ENCODE results near the gene LCE3C.
"Not testable (repeated sequence)": the region's sequence is repeated elsewhere in the genome, so short reads cannot be mapped to it uniquely, and the experiment has no call there.

Gene LCE3C

GRCh38 chr1:152599934-152600333, at the start of gene LCE3C:
TSS of gene LCE3C (plus strand) at chr1:152600234. CDS start at chr1:152600732, 498 bp downstream.
- DNase-seq, result no peak

- no peak for DNase-seq
Observed at GRCh38 chr1:152565115-152565514, 34.9 kb upstream of the LCE3C start.

GRCh38 chr1:152565535-152566215, 34.4 kb upstream of the LCE3C start:
- DNase-seq, result no peak

- DNase-seq, result no peak
Observed at GRCh38 chr1:152566681-152567080, 33.4 kb upstream of the LCE3C start, which contains the start of gene LCE3E. TSS of gene LCE3E (minus strand) at chr1:152566780. CDS start at chr1:152566208, 572 bp downstream.

GRCh38 chr1:152577168-152577567, 22.9 kb upstream of the LCE3C start:
- no peak for DNase-seq

GRCh38 chr1:152579526-152579925, 20.5 kb upstream of the LCE3C start:
- not testable (repeated sequence) for DNase-seq

- no peak for DNase-seq
Observed at GRCh38 chr1:152580433-152580832, 19.6 kb upstream of the LCE3C start, which contains the start of gene LCE3D. TSS of gene LCE3D (minus strand) at chr1:152580516. CDS start at chr1:152579936, 580 bp downstream.

GRCh38 chr1:152582647-152583046, 17.4 kb upstream of the LCE3C start:
- DNase-seq, result no peak

- DNase-seq, result no peak
Observed at GRCh38 chr1:152585586-152585985, 14.4 kb upstream of the LCE3C start.

- DNase-seq, result no peak
Observed at GRCh38 chr1:152596986-152597385, 3.0 kb upstream of the LCE3C start.

- DNase-seq, result no peak
Observed at GRCh38 chr1:152613511-152613910, 13.5 kb downstream of the LCE3C start, which contains the start of gene LCE3B. TSS of gene LCE3B (plus strand) at chr1:152613811. CDS start at chr1:152613811, 0 bp downstream.

GRCh38 chr1:152621993-152622392, 22.0 kb downstream of the LCE3C start:
- no peak for DNase-seq

- DNase-seq, result no peak
Observed at GRCh38 chr1:152622803-152623202, 22.8 kb downstream of the LCE3C start, which contains the start of gene LCE3A. TSS of gene LCE3A (minus strand) at chr1:152623103. CDS start at chr1:152623103, 0 bp downstream.

- DNase-seq, result no peak
Observed at GRCh38 chr1:152623203-152623844, 23.3 kb downstream of the LCE3C start.

GRCh38 chr1:152626744-152627143, 26.7 kb downstream of the LCE3C start:
- no peak for DNase-seq

- no peak for DNase-seq
Observed at GRCh38 chr1:152630596-152630995, 30.6 kb downstream of the LCE3C start.

- no peak for DNase-seq
Observed at GRCh38 chr1:152640351-152640750, 40.3 kb downstream of the LCE3C start.

- no peak for DNase-seq
Observed at GRCh38 chr1:152643945-152644344, 43.9 kb downstream of the LCE3C start.

- DNase-seq, result no peak
Observed at GRCh38 chr1:152645146-152645545, 45.1 kb downstream of the LCE3C start.

- no peak for DNase-seq
Observed at GRCh38 chr1:152646656-152647055, 46.6 kb downstream of the LCE3C start.
